SK-N-MC (cell line): ENCODE results near the gene REC114.

Source experiments
- EZH2 ChIP-seq: fragments of 200-600 bp; sonication (generic); IDR thresholded peaks from one replicate; pipeline ENCODE4 v1.6.1; 2017; ENCODE audit warnings: antibody characterized with exemption
- POLR2AphosphoS5 ChIP-seq: IDR thresholded peaks from 2 replicates; pipeline ENCODE4 v1.6.1; 2012; ENCODE audit warnings: mild to moderate bottlenecking, low read depth, low read length, borderline replicate concordance

DNA sequence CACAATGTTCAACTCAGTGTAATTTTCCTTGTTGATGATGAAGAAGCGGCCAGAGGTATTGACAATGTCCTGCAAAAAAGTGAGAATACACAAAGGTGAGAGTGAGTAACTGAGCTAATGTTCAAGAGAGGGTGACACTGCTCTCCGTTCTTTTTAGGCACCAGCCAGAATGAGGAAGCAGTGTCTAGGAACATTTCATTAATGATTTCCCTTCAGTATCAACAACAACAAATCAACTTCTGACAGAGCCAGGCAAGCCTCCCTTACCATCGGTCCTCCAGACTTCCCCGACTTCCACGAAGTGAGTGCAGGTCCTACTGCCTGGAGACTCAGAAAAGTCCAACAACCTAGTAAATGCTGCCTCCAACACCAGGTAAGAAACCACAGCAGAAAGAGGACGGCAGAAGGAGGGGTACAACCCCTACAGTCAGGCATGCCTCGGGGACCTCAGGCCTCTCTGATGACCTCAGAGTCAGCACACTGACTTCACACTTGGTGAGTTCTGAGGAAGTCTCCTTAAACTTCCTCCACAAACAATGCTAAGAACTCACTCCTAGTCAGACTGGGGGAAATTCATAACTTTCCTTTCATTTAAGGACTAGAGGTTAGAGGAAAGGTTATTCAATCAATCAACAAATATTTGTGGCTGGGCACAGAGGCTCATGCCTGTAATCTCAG is 127.5 kb downstream of the REC114 start:
- TF ChIP-seq EZH2 (no peak), POLR2AphosphoS5 (no peak)
